ENCODE results near the gene TACC2.

DNA sequence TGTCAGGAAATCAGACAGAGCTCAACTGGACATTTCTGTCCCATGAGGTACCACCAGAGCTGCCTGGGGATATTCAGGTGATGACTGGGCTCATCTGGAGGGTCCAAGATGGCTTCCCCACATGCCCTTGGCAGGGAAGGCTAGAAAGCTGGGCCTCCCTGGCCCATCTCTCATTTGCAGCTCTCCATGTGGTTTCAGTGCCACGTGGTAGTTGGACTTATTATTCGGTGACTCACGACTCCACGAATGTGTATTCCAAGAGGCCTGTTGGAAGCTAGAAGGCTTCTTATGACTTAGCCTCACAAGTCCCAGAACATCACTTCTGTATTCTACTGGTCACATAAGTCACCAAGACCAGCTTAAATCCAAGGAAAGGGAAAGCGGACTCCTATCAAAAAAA, 36.7 kb upstream of the TACC2 start:
- TF ChIP-seq, protein P1, sequence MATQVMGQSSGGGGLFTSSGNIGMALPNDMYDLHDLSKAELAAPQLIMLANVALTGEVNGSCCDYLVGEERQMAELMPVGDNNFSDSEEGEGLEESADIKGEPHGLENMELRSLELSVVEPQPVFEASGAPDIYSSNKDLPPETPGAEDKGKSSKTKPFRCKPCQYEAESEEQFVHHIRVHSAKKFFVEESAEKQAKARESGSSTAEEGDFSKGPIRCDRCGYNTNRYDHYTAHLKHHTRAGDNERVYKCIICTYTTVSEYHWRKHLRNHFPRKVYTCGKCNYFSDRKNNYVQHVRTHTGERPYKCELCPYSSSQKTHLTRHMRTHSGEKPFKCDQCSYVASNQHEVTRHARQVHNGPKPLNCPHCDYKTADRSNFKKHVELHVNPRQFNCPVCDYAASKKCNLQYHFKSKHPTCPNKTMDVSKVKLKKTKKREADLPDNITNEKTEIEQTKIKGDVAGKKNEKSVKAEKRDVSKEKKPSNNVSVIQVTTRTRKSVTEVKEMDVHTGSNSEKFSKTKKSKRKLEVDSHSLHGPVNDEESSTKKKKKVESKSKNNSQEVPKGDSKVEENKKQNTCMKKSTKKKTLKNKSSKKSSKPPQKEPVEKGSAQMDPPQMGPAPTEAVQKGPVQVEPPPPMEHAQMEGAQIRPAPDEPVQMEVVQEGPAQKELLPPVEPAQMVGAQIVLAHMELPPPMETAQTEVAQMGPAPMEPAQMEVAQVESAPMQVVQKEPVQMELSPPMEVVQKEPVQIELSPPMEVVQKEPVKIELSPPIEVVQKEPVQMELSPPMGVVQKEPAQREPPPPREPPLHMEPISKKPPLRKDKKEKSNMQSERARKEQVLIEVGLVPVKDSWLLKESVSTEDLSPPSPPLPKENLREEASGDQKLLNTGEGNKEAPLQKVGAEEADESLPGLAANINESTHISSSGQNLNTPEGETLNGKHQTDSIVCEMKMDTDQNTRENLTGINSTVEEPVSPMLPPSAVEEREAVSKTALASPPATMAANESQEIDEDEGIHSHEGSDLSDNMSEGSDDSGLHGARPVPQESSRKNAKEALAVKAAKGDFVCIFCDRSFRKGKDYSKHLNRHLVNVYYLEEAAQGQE (IDR thresholded peaks at IDR 0.05; ENCODE audit: unreplicated experiment): no peak
- TF ChIP-seq, protein P2, sequence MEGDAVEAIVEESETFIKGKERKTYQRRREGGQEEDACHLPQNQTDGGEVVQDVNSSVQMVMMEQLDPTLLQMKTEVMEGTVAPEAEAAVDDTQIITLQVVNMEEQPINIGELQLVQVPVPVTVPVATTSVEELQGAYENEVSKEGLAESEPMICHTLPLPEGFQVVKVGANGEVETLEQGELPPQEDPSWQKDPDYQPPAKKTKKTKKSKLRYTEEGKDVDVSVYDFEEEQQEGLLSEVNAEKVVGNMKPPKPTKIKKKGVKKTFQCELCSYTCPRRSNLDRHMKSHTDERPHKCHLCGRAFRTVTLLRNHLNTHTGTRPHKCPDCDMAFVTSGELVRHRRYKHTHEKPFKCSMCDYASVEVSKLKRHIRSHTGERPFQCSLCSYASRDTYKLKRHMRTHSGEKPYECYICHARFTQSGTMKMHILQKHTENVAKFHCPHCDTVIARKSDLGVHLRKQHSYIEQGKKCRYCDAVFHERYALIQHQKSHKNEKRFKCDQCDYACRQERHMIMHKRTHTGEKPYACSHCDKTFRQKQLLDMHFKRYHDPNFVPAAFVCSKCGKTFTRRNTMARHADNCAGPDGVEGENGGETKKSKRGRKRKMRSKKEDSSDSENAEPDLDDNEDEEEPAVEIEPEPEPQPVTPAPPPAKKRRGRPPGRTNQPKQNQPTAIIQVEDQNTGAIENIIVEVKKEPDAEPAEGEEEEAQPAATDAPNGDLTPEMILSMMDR (conservative IDR thresholded peaks at IDR 0.05; ENCODE audit: low read depth in 2 of 2): no peak
- TF ChIP-seq EZH2phosphoT487 (IDR thresholded peaks at IDR 0.05; ENCODE audit: unreplicated experiment) (no peak), POLR2AphosphoS5 (IDR thresholded peaks at IDR 0.05; ENCODE audit: low read depth) (no peak), ZNF331 (CRISPR knock-in tag; IDR thresholded peaks at IDR 0.05; ENCODE audit: low read depth) (no peak), CREB1 (CRISPR knock-in tag; IDR thresholded peaks at IDR 0.05; ENCODE audit: low read depth) (no peak), EZH2 (IDR thresholded peaks at IDR 0.05; ENCODE audit: low read depth, unreplicated experiment) (no peak), ZNF114 (CRISPR knock-in tag; IDR thresholded peaks at IDR 0.05) (no peak), JUNB (IDR thresholded peaks at IDR 0.05; ENCODE audit: unreplicated experiment) (no peak), STAT1 (IDR thresholded peaks at IDR 0.05; ENCODE audit: unreplicated experiment) (no peak), NANOG (IDR thresholded peaks at IDR 0.05; ENCODE audit: borderline replicate concordance) (no peak)
- TF ChIP-seq, protein P3, sequence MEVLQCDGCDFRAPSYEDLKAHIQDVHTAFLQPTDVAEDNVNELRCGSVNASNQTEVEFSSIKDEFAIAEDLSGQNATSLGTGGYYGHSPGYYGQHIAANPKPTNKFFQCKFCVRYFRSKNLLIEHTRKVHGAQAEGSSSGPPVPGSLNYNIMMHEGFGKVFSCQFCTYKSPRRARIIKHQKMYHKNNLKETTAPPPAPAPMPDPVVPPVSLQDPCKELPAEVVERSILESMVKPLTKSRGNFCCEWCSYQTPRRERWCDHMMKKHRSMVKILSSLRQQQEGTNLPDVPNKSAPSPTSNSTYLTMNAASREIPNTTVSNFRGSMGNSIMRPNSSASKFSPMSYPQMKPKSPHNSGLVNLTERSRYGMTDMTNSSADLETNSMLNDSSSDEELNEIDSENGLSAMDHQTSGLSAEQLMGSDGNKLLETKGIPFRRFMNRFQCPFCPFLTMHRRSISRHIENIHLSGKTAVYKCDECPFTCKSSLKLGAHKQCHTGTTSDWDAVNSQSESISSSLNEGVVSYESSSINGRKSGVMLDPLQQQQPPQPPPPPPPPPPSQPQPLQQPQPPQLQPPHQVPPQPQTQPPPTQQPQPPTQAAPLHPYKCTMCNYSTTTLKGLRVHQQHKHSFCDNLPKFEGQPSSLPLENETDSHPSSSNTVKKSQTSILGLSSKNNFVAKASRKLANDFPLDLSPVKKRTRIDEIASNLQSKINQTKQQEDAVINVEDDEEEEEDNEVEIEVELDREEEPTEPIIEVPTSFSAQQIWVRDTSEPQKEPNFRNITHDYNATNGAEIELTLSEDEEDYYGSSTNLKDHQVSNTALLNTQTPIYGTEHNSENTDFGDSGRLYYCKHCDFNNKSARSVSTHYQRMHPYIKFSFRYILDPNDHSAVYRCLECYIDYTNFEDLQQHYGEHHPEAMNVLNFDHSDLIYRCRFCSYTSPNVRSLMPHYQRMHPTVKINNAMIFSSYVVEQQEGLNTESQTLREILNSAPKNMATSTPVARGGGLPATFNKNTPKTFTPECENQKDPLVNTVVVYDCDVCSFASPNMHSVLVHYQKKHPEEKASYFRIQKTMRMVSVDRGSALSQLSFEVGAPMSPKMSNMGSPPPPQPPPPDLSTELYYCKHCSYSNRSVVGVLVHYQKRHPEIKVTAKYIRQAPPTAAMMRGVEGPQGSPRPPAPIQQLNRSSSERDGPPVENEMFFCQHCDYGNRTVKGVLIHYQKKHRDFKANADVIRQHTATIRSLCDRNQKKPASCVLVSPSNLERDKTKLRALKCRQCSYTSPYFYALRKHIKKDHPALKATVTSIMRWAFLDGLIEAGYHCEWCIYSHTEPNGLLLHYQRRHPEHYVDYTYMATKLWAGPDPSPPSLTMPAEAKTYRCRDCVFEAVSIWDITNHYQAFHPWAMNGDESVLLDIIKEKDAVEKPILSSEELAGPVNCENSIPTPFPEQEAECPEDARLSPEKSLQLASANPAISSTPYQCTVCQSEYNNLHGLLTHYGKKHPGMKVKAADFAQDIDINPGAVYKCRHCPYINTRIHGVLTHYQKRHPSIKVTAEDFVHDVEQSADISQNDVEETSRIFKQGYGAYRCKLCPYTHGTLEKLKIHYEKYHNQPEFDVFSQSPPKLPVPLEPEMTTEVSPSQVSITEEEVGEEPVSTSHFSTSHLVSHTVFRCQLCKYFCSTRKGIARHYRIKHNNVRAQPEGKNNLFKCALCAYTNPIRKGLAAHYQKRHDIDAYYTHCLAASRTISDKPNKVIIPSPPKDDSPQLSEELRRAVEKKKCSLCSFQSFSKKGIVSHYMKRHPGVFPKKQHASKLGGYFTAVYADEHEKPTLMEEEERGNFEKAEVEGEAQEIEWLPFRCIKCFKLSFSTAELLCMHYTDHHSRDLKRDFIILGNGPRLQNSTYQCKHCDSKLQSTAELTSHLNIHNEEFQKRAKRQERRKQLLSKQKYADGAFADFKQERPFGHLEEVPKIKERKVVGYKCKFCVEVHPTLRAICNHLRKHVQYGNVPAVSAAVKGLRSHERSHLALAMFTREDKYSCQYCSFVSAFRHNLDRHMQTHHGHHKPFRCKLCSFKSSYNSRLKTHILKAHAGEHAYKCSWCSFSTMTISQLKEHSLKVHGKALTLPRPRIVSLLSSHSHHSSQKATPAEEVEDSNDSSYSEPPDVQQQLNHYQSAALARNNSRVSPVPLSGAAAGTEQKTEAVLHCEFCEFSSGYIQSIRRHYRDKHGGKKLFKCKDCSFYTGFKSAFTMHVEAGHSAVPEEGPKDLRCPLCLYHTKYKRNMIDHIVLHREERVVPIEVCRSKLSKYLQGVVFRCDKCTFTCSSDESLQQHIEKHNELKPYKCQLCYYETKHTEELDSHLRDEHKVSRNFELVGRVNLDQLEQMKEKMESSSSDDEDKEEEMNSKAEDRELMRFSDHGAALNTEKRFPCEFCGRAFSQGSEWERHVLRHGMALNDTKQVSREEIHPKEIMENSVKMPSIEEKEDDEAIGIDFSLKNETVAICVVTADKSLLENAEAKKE (CRISPR knock-in tag; IDR thresholded peaks at IDR 0.05): no peak
